GM18526 (cell line): ENCODE results near the gene SPDL1.

Experiments
- POLR2A ChIP-seq: IDR thresholded peaks from 3 replicates; pipeline ENCODE4 v1.6.1; 2011; ENCODE audit not compliant: insufficient read length; ENCODE audit errors: extremely low read depth

The SPDL1 gene

DNA sequence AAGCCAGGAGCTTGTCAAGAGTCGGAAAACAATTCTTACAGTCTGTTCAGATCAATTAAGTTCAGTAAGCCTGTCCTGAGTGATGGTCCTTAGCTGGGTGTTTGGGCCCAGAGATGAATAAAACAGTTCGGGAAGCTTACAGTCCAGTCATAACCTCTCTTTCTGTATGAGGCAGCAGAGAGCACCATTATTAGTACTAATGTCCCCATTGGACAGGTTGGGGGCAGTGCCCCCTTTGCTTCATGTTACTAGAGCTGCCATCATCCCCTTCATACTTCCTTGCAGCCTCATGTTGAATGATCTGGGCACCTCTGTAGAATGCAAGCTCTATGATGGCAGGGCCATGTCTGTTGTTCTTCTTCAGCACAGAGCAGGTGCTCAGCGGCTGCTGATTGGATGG, 63.3 kb downstream of the SPDL1 start:
- TF ChIP-seq POLR2A, result no peak

DNA sequence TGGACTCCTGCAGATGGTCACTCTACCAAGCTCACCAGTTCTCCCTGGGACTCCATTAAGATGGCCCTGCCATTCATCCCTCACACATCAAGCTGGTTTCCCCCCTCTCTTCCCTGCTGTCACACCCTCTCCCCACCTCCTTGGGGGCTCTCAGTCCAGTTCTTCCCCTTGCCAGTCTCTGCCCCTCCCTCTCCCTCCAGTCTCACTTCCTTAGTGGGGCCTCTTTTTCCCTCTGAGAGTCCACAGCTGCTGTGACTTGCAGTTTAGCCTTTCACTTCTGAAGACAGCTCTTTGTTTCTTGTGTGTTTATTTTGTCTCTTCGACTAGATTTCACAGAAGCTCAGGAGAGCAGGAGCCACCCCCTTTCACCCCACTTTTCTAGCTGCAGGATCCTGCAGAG, 64.0 kb downstream of the SPDL1 start:
- no peak for TF ChIP-seq POLR2A

DNA sequence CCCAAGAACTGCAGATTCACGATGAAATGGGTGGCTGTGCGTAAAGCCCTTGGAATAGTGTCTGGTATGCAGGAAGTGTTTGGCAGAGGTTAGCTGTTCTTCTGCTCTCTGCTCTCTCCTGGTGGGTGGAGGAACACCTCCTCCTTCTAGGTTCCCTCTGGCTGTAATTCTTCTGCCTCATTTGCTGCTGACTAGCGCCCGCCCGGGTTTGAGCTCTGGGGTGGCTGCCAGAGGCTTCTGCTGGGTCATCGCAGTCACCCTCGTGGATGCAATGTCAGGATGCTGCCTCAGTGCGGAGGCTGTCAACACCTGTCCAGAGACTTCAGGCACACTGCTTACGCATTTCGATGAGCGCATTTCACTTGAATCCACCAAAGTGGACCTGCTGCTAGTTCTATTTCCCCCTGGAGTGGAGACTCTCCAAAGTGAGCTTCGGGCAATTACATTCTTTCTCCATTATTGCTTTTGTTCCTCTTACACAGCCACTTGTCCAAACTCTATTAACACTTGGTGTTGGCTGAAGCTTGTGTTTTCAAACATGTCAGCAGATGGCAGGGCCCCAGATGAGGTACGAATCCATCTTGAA, 65.2 kb downstream of the SPDL1 start:
- TF ChIP-seq POLR2A, result no peak

DNA sequence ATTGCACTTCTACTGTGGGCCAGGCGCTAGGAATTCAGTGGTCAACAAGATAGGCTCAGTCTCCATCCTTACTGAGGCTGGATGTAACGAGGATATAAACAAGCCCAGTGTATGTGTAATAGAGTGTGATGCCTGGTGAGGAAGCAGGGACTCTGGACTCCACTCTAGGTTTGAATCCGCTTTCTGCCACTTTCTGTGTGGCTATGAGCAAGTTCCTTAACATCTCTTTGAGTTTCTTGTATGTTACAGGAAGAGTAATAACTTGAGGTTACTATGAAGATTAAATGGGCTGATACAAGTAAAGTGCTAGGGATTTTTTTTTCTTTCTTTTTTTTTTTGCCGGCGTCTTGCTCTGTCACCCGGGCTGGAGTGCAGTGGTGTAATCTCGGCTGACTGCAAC, 65.9 kb downstream of the SPDL1 start:
- TF ChIP-seq POLR2A, result no peak

DNA sequence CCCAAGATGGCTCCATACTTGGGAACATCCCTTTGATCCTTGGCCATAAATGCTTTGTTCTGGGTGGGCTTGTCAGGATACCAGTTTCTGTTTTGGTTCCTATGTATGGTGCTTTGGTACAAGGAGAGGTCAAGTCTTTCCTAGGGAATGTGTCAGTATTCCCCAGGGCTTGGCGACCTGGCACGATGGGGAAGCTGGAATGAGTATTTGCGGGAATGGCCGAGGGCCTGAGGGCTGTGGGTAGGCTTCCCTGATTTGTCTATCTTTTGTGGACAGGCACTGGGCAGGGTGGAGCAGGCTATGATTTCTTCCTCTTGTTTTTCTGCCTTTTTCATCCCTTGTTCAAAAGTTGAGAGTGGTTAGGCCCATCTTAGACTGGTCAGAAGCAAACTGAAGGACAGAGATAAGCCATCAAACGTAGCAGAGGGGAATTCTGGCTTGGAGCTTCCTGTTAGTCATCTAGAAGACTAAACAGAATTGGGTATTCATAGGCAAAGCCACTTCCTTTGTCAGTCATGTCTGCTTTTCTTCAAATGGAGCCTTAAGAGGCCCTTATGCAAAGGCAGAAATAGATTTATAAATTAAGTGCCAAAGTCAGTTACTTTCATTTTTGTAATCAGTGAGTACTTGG, 67.2 kb downstream of the SPDL1 start:
- no peak for TF ChIP-seq POLR2A

DNA sequence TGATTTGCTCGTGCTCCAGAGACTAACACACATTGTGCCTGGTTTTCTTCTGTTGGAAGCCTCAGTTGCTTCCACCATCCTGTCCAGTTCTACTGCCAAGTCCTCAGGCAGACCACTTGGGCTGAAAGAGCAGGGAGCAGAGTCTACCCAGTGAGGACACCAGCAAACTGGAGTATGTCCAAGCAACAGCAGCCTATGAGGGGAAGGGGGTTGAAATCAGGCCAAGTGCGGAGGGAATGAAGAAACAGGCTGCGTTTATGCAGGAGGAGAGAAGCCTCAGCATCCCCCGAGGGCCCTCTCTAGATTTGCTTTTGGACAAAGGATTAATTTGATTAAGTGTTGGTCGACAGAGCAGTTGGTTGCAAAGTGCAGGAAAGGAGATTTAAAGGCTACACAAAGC, 68.0 kb downstream of the SPDL1 start:
- no peak for TF ChIP-seq POLR2A

DNA sequence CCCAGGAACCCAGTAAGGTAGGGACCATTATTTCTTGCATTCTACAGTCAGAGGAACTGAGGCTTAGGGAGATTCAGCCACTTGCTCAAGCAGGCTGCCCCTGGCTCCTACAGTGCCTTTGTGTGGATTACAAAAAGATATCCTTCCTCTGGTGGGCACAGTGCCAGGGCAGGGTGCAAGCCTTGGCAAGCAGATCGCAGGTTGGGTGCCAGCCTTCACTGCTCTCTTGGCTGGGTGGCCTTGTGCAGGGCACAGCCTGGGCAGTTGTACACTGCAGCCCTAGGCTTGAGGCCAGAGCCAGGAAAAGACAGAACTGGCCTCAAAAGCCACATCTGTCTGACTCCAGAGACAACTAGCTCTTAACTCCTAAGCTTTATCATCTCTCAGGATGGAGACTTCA, 68.5 kb downstream of the SPDL1 start:
- TF ChIP-seq POLR2A, result no peak

DNA sequence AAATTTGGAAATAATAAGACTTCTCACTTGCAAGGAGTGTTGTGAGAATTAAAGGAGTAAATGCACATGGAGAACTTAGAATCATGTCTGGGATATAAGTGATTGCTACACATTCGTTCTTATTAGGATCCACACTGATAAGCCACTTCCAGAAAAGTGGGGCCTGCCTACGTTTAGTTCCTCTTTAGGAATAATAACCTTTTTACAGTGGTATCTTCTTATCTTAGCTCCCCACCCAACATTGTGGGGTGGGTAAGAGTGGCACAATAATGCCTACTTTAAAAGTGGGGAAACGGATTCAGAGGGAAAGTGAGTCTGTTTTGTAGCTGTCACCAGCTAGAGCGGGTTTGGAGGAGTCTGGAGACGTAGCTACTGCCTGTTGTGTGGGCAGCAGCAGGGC, 69.5 kb downstream of the SPDL1 start:
- no peak for TF ChIP-seq POLR2A
